Progenitor cell of endocrine pancreas (in vitro differentiated cells): ENCODE measurements around the gene PPP1R37. TPM values are rescaled to one million over a fixed set of nuclear protein-coding genes. Genes with fewer than 3 reads are reported as not detected.

Experiments
- DNase-seq: peaks from one replicate; pipeline ENCODE4 v3.0.0; 2021; ENCODE audit warnings: low spot score; ENCODE audit not compliant: unreplicated experiment
- H3K27ac Mint-ChIP-seq: 2 replicates; pipeline ENCODE4 v1.8.0; 2021; ENCODE audit warnings: mild to moderate bottlenecking, moderate library complexity, mixed read lengths
- H3K27me3 Mint-ChIP-seq: 2 replicates; pipeline ENCODE4 v1.8.0; 2021; ENCODE audit warnings: mixed read lengths
- H3K36me3 Mint-ChIP-seq: 2 replicates; pipeline ENCODE4 v1.8.0; 2022; ENCODE audit warnings: mixed read lengths; ENCODE audit not compliant: insufficient read depth
- H3K4me1 Mint-ChIP-seq: 2 replicates; pipeline ENCODE4 v1.8.0; 2021; ENCODE audit warnings: low read depth, mixed read lengths
- H3K4me3 Mint-ChIP-seq: 2 replicates; pipeline ENCODE4 v1.8.0; 2021; ENCODE audit warnings: low read depth, mild to moderate bottlenecking, moderate library complexity, mixed read lengths
- H3K9me3 Mint-ChIP-seq: 2 replicates; pipeline ENCODE4 v1.8.0; 2021; ENCODE audit warnings: low read depth, mixed read lengths
- CTCF ChIP-seq: fragments of 200-600 bp; sonication (generic); IDR thresholded peaks from one replicate; pipeline ENCODE4 v1.5.0; 2021; ENCODE audit warnings: antibody characterized with exemption, mild to moderate bottlenecking; ENCODE audit not compliant: unreplicated experiment
- total RNA-seq: library from RNA; stranded (reverse); gene quantifications from 2 replicates; pipeline ENCODE4 v1.2.1, GENCODE V29; 2021

Gene PPP1R37
- total RNA-seq, 1 donor from 2014 or later = 45.8 TPM

GRCh38 chr19:45079911-45080370 lies 13.0 kb upstream of the PPP1R37 start:
- peaks cover 20% of the 10 kb centered on the region for H3K4me1 Mint-ChIP-seq
- H3K4me3 Mint-ChIP-seq = peak overlapping the region; percentile 93
- H3K27ac Mint-ChIP-seq = peak overlapping the region; percentile 95
- peaks cover 17% of the 10 kb centered on the region for H3K27me3 Mint-ChIP-seq
- DNase-seq = no peak
- no peak for TF ChIP-seq CTCF
- peaks cover 2% of the 10 kb centered on the region for H3K36me3 Mint-ChIP-seq
- no peaks in the 10 kb centered on the region for H3K9me3 Mint-ChIP-seq

GRCh38 chr19:45082170-45082569 lies 10.8 kb upstream of the PPP1R37 start:
- Mint-ChIP-seq H3K4me3 (peak overlapping the region; percentile 33), H3K27ac (peak overlapping the region; percentile 5), H3K9me3 (no peaks in the 10 kb centered on the region), H3K4me1 (peaks cover 15% of the 10 kb centered on the region), H3K27me3 (peaks cover 7% of the 10 kb centered on the region), H3K36me3 (peaks cover 6% of the 10 kb centered on the region)
- TF ChIP-seq CTCF = no peak
- no peak for DNase-seq

GRCh38 chr19:45086480-45086879 lies 6.5 kb upstream of the PPP1R37 start:
- Mint-ChIP-seq H3K4me3 (no peak overlapping the region), H3K27ac (peak overlapping the region; percentile 76), H3K36me3 (peaks cover 12% of the 10 kb centered on the region), H3K9me3 (no peaks in the 10 kb centered on the region), H3K27me3 (no peaks in the 10 kb centered on the region), H3K4me1 (peaks cover 9% of the 10 kb centered on the region)
- no peak for TF ChIP-seq CTCF
- no peak for DNase-seq

GRCh38 chr19:45087531-45087930 lies 5.4 kb upstream of the PPP1R37 start:
- H3K27me3 Mint-ChIP-seq = no peaks in the 10 kb centered on the region
- DNase-seq = no peak
- TF ChIP-seq CTCF = no peak
- H3K27ac Mint-ChIP-seq = no peak overlapping the region
- H3K9me3 Mint-ChIP-seq = no peaks in the 10 kb centered on the region
- H3K4me3 Mint-ChIP-seq = no peak overlapping the region
- H3K4me1 Mint-ChIP-seq = peaks cover 8% of the 10 kb centered on the region
- peaks cover 10% of the 10 kb centered on the region for H3K36me3 Mint-ChIP-seq

GRCh38 chr19:45090034-45090433 lies 2.9 kb upstream of the PPP1R37 start:
- DNase-seq = no peak
- Mint-ChIP-seq H3K27me3 (no peaks in the 10 kb centered on the region), H3K9me3 (no peaks in the 10 kb centered on the region), H3K36me3 (peaks cover 14% of the 10 kb centered on the region), H3K4me3 (no peak overlapping the region), H3K27ac (no peak overlapping the region), H3K4me1 (peaks cover 23% of the 10 kb centered on the region)
- TF ChIP-seq CTCF = no peak
